IMR-90 (cell line): ENCODE results near the gene SIRPD. TPM values are rescaled to one million over a fixed set of nuclear protein-coding genes. Genes with fewer than 3 reads are reported as not detected.

Experiments used
- ATAC-seq: fragments of 200-7000 bp; cut with Tn5 transposase; 2 replicates; pipeline ENCODE4 v1.9.1; 2020; ENCODE audit warnings: low read depth, mild to moderate bottlenecking, moderate library complexity
- BruUV-seq: library from RNA; stranded (reverse); fragments of 400-500 nt; replicated peaks from 2 replicates; lab custom pipeline; 2021; lab: Mats Ljungman, UMichigan
- CTCF ChIA-PET: fragments of 300-600 bp; formaldehyde crosslinking; extraction: SDS; loops from one replicate; lab custom pipeline; 2021; ENCODE audit warnings: antibody characterized with exemption; lab: Yijun Ruan, JAX
- POLR2A ChIA-PET: fragments of 300-600 bp; sonication (Branson Sonifier 250); formaldehyde crosslinking; loops from one replicate; lab custom pipeline; 2022; ENCODE audit warnings: antibody characterized with exemption; ENCODE audit not compliant: unreplicated experiment; lab: Charles Lee
- DNase-seq: peaks from one replicate; pipeline ENCODE4 v3.0.0; 2013
- H2AFZ ChIP-seq: replicated peaks from 2 replicates; pipeline ENCODE3; 2013; ENCODE audit warnings: low read length, mild to moderate bottlenecking; ENCODE audit not compliant: poor library complexity
- H2AK5ac ChIP-seq: 2 replicates; pipeline ENCODE4 v1.6.1; 2013; ENCODE audit warnings: low read depth, low read length, inconsistent platforms
- H2AK9ac ChIP-seq: replicated peaks from 2 replicates; pipeline ENCODE3; 2013; ENCODE audit warnings: mild to moderate bottlenecking, low read depth, low read length, moderate library complexity; ENCODE audit not compliant: poor library complexity
- H2BK120ac ChIP-seq: 2 replicates; pipeline ENCODE4 v1.6.1; 2013; ENCODE audit warnings: low read depth, low read length, inconsistent platforms
- H2BK15ac ChIP-seq: 3 replicates; pipeline ENCODE4 v1.6.1; 2013; ENCODE audit warnings: low read depth, low read length, inconsistent platforms
- H2BK20ac ChIP-seq: 2 replicates; pipeline ENCODE4 v1.6.1; 2013; ENCODE audit warnings: low read depth, mild to moderate bottlenecking, inconsistent platforms, low read length, moderate library complexity
- H2BK5ac ChIP-seq: 2 replicates; pipeline ENCODE4 v1.6.1; 2013; ENCODE audit warnings: mild to moderate bottlenecking, low read depth, low read length, inconsistent platforms; ENCODE audit not compliant: poor library complexity, severe bottlenecking
- H3K14ac ChIP-seq: replicated peaks from 2 replicates; pipeline ENCODE4 v1.6.1; 2013; ENCODE audit warnings: low read depth, low read length, inconsistent platforms
- H3K18ac ChIP-seq: 2 replicates; pipeline ENCODE4 v1.6.1; 2013; ENCODE audit warnings: low read depth, low read length, control low read depth
- H3K23ac ChIP-seq: 2 replicates; pipeline ENCODE4 v1.6.1; 2013; ENCODE audit warnings: low read depth, low read length, inconsistent platforms
- H3K27ac ChIP-seq: 2 replicates; pipeline ENCODE4 v1.5.1; 2013; ENCODE audit warnings: mild to moderate bottlenecking, control low read depth, low read length; ENCODE audit not compliant: insufficient read depth
- H3K27me3 ChIP-seq: 2 replicates; pipeline ENCODE4 v1.6.1; 2013; ENCODE audit warnings: low read length; ENCODE audit not compliant: control insufficient read depth, insufficient read depth
- H3K36me3 ChIP-seq: 2 replicates; pipeline ENCODE4 v1.6.1; 2013; ENCODE audit warnings: low read length, mixed read lengths; ENCODE audit not compliant: control insufficient read depth, insufficient read depth
- H3K4ac ChIP-seq: 2 replicates; pipeline ENCODE4 v1.6.1; 2013; ENCODE audit warnings: low read depth, low read length, inconsistent platforms
- H3K4me1 ChIP-seq: 2 replicates; pipeline ENCODE4 v1.6.1; 2013; ENCODE audit warnings: low read length, mixed read lengths; ENCODE audit not compliant: control insufficient read depth, insufficient read depth
- H3K4me2 ChIP-seq: 2 replicates; pipeline ENCODE4 v1.6.1; 2013; ENCODE audit warnings: low read depth, mild to moderate bottlenecking, control low read depth, low read length, moderate library complexity
- H3K4me3 ChIP-seq: 2 replicates; pipeline ENCODE4 v1.5.1; 2013; ENCODE audit warnings: low read depth, mild to moderate bottlenecking, control low read depth, low read length, moderate library complexity; ENCODE audit not compliant: insufficient read depth
- H3K56ac ChIP-seq: 2 replicates; pipeline ENCODE4 v1.6.1; 2013; ENCODE audit warnings: low read length, inconsistent platforms; ENCODE audit not compliant: insufficient read depth; ENCODE audit errors: extremely low read depth
- H3K79me1 ChIP-seq, 2 experiments: 2 replicates each; pipeline ENCODE4 v1.6.1; 2013; ENCODE audit warnings: low read length in 2 of 2, inconsistent platforms in 1 of 2, low read depth in 1 of 2
- H3K9ac ChIP-seq: 2 replicates; pipeline ENCODE4 v1.6.1; 2013; ENCODE audit warnings: low read depth, low read length, control low read depth
- H3K9me1 ChIP-seq: 2 replicates; pipeline ENCODE4 v1.6.1; 2013; ENCODE audit warnings: low read length, inconsistent platforms; ENCODE audit not compliant: insufficient read depth
- H3K9me3 ChIP-seq: 2 replicates; pipeline ENCODE4 v1.6.1; 2013; ENCODE audit warnings: low read length; ENCODE audit not compliant: control insufficient read depth, insufficient read depth
- H4K20me1 ChIP-seq: 2 replicates; pipeline ENCODE4 v1.6.1; 2013; ENCODE audit warnings: low read length, inconsistent platforms; ENCODE audit not compliant: insufficient read depth
- H4K5ac ChIP-seq: 2 replicates; pipeline ENCODE4 v1.6.1; 2013; ENCODE audit warnings: mild to moderate bottlenecking, low read depth, low read length, control low read depth
- H4K8ac ChIP-seq, 2 experiments: 2 replicates each; pipeline ENCODE4 v1.6.1; 2013; ENCODE audit warnings: low read depth in 2 of 2, low read length in 2 of 2, control low read depth in 1 of 2, inconsistent platforms in 1 of 2
- H4K91ac ChIP-seq: 2 replicates; pipeline ENCODE4 v1.6.1; 2013; ENCODE audit warnings: low read depth, low read length, inconsistent platforms; ENCODE audit not compliant: insufficient read depth
- CEBPB ChIP-seq: IDR thresholded peaks from 2 replicates; pipeline ENCODE4 v1.6.1; 2012; ENCODE audit warnings: low read depth, low read length, improper control_type of control experiment
- WGBS, 2 experiments: methylation state at CpG; one replicate each; pipeline versions ENCODE4 v1.1.5 to v1.1.7; 2013; ENCODE audit warnings: missing lambda C conversion rate in 2 of 2; ENCODE audit not compliant: insufficient read length in 1 of 2; ENCODE audit errors: extremely low coverage in 2 of 2; 5-methylcytosine and 5-hydroxymethylcytosine counted together
- dilution Hi-C: fragments of 300-500 bp; cut with HindIII; formaldehyde crosslinking; loops from one replicate; pipeline ENCODE4 v1.14.3; 2018; ENCODE audit warnings: low sequenced_read_pairs; ENCODE audit not compliant: unreplicated experiment
- in situ Hi-C: fragments of 300-500 bp; cut with MboI; formaldehyde crosslinking; loops from 3 replicates; pipeline ENCODE4 v1.14.3; 2019; ENCODE audit warnings: low sequenced_read_pairs, inconsistent platforms, mixed read lengths
- intact Hi-C: fragments of 100-400 bp; cut with micrococcal nuclease; formaldehyde crosslinking; loops from 2 replicates; pipeline ENCODE4 v1.10.0; 2022
- polyA plus RNA-seq, 3 experiments: library from polyadenylated mRNA; depleted of rRNA; stranded (reverse); fragments of >200 nt; gene quantifications; 2 replicates each; pipeline ENCODE4 v1.2.3, GENCODE V29; 2012; ENCODE audit warnings: low replicate concordance in 1 of 3
- total RNA-seq: library from RNA; depleted of rRNA; stranded (reverse); fragments of >200 nt; gene quantifications from 2 replicates; pipeline ENCODE4 v1.2.3, GENCODE V29; 2012
- TF ChIP-seq, protein P1 (sequence below): fragments of 150-350 bp; IDR thresholded peaks from 2 replicates; pipeline ENCODE4 v1.6.1; 2017; ENCODE audit warnings: mild to moderate bottlenecking, antibody characterized with exemption, low read length, low read depth

SIRPD gene
- total and polyA plus RNA-seq, 2 of the 4 experiments (the other 2 are of a cell fraction) = not detected

DNA sequence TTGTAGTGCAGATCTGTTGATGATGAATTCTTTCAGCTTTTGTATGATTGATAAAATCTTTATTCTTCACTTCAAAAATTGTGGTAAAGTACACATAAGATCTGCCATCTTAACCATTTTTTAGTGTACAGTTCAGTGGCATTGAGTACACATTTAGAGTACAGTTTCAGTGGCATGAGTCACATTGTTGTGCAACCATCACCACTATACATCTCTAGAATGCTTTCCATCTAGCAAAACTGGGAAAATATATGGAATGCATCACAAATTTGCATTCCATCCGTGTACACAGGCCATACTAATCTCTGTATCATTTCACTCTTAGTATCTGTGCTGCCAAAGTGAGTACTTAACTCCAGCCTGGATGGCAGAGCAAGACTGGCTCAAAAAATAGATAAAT lies 28.7 kb downstream of the SIRPD start:
- no peak overlapping the region for H2BK5ac ChIP-seq
- H3K4me3 ChIP-seq = no peak overlapping the region
- no peak overlapping the region for H3K18ac ChIP-seq
- BruUV-seq = no TSS peak
- H4K20me1 ChIP-seq = no peaks in the 10 kb centered on the region
- no peak overlapping the region for H3K9ac ChIP-seq
- no peaks in the 10 kb centered on the region for H3K9me3 ChIP-seq
- ChIA-PET CTCF (interaction anchor here (0.6 kb wide), 1 partner anchor 18 kb away, joined by 3 read pairs; no protein-coding TSS in a partner anchor), POLR2A (no interaction called here)
- in situ Hi-C loops (no loop called here), intact Hi-C loops (no loop called here), dilution Hi-C loops (no loop called here)
- H2BK15ac ChIP-seq = no peak overlapping the region
- no peak for ATAC-seq
- no peak overlapping the region for H2BK120ac ChIP-seq
- peak; percentile 8 for DNase-seq
- no peak overlapping the region for H2AK9ac ChIP-seq
- H2AK5ac ChIP-seq = no peak overlapping the region
- no peak overlapping the region for H2AFZ ChIP-seq
- H4K8ac ChIP-seq = no peak overlapping the region
- no peaks in the 10 kb centered on the region for H3K9me1 ChIP-seq
- H4K5ac ChIP-seq = no peak overlapping the region
- H3K36me3 ChIP-seq = no peaks in the 10 kb centered on the region
- no peak overlapping the region for H3K27ac ChIP-seq
- H4K91ac ChIP-seq = no peak overlapping the region
- TF ChIP-seq, protein P1, sequence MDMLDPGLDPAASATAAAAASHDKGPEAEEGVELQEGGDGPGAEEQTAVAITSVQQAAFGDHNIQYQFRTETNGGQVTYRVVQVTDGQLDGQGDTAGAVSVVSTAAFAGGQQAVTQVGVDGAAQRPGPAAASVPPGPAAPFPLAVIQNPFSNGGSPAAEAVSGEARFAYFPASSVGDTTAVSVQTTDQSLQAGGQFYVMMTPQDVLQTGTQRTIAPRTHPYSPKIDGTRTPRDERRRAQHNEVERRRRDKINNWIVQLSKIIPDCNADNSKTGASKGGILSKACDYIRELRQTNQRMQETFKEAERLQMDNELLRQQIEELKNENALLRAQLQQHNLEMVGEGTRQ = no peak
- peak; percentile 81 for TF ChIP-seq CEBPB
- H3K27me3 ChIP-seq = 0 out of 2 replicates have a peak, but pooled peaks cover 1% of the 10 kb centered on the region
- H3K4me2 ChIP-seq = no peak overlapping the region
- no peaks in the 10 kb centered on the region for H3K79me1 ChIP-seq
- H3K4me1 ChIP-seq = no peaks in the 10 kb centered on the region
- H3K23ac ChIP-seq = no peak overlapping the region
- no peak overlapping the region for H3K56ac ChIP-seq
- no peak overlapping the region for H2BK20ac ChIP-seq
- no CpG with 5 or more reads among the region's 1 CpG for WGBS, 2 experiments
- H3K14ac ChIP-seq = no peak overlapping the region
- H3K4ac ChIP-seq = no peak overlapping the region
